Astrocyte of the cerebellum (primary cell): ENCODE measurements around the gene GARNL3.
A peak's percentile ranks its signal among the peaks of the same experiment; 100 is the strongest.

Source experiments
- DNase-seq: peaks from one replicate; pipeline ENCODE4 v3.0.0-alpha.2; 2011; ENCODE audit warnings: low read depth
- H3K4me3 ChIP-seq: 2 replicates; pipeline ENCODE4 v1.5.1; 2011; ENCODE audit warnings: mild to moderate bottlenecking, low read depth, low read length, moderate library complexity
- CTCF ChIP-seq: IDR thresholded peaks from 2 replicates; pipeline ENCODE4 v1.5.1; 2012; ENCODE audit warnings: low read length, low read depth, moderate library complexity, mild to moderate bottlenecking; ENCODE audit errors: missing control alignments
- in situ Hi-C: cut with HindIII; loops from 2 replicates; pipeline ENCODE4 v1.10.0; 2017; ENCODE audit warnings: low sequenced_read_pairs

Gene GARNL3

GRCh38 chr9:127225801-127226625 is 38.6 kb upstream of the GARNL3 start:
- H3K4me3 ChIP-seq = peak overlapping the region; percentile 57
- no peak for DNase-seq
- in situ Hi-C loops = no loop called here
- TF ChIP-seq CTCF = no peak

- in situ Hi-C loops = loop anchor here (5.0 kb wide), 1 partner anchor 77 kb away; no protein-coding TSS in a partner anchor
- no peak for DNase-seq
- no peak for TF ChIP-seq CTCF
- no peak overlapping the region for H3K4me3 ChIP-seq
Observed at GRCh38 chr9:127229691-127230417, 34.7 kb upstream of the GARNL3 start.

GRCh38 chr9:127231666-127232065 is 32.9 kb upstream of the GARNL3 start:
- H3K4me3 ChIP-seq = no peak overlapping the region
- no peak for TF ChIP-seq CTCF
- in situ Hi-C loops = loop anchor here (5.0 kb wide), 1 partner anchor 76 kb away; no protein-coding TSS in a partner anchor
- DNase-seq = no peak

- no peak for DNase-seq
- in situ Hi-C loops = loop anchor here (5.0 kb wide), 1 partner anchor 74 kb away; no protein-coding TSS in a partner anchor
- no peak for TF ChIP-seq CTCF
- no peak overlapping the region for H3K4me3 ChIP-seq
Observed at GRCh38 chr9:127232833-127233549, 31.6 kb upstream of the GARNL3 start.

- no peak for DNase-seq
- H3K4me3 ChIP-seq = no peak overlapping the region
- TF ChIP-seq CTCF = no peak
- in situ Hi-C loops = loop anchor here (5.0 kb wide), 1 partner anchor 74 kb away; no protein-coding TSS in a partner anchor
Observed at GRCh38 chr9:127233550-127233949, 31.0 kb upstream of the GARNL3 start.

GRCh38 chr9:127233989-127234388 is 30.6 kb upstream of the GARNL3 start:
- TF ChIP-seq CTCF = no peak
- no peak for DNase-seq
- H3K4me3 ChIP-seq = no peak overlapping the region
- in situ Hi-C loops = loop anchor here (5.0 kb wide), 1 partner anchor 73 kb away; no protein-coding TSS in a partner anchor
